Activated T-cell treated with anti-CD3 and anti-CD28 coated beads, Interleukin-2, amount 50 U/mL, for 1 hour (primary cell): ENCODE measurements around the gene BNC2.

Experiments
- DNase-seq: peaks from one replicate; pipeline ENCODE4 v3.0.0-alpha.2; 2020

Gene BNC2

DNA sequence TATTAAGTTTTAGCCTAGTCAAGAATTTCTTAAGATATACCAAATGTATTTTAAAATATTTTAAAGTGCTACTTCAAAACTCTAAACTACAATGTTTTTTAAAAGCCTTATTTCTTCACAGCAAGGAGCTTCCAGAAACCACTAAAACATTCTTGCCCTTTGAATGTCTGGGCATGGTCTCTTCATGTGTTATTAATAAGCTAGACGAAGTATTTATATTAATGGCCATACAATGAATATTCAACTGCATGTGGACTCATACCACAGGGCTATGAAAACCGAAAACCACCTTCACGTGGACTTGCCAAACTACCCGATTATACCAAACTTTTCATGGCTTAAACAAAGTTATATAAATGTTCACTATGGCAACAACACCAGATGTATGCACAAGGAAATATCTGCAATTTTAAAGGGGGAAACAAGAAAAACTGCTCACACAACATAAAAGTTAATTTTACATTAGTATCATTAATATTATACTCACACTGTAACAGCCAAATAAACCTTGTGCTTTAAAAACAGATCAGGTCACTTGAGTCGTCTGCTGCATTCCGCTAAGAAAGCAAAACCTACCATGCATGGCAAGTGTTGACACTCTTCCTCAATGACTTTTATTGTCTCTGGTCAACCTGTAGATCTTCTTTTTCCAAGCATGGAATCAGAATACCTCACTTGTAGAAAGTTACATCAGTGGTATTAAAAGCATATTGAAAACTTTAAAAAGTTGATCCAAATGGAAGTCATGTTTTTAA lies 246.3 kb downstream of the BNC2 start:
- DNase-seq, result no peak

DNA sequence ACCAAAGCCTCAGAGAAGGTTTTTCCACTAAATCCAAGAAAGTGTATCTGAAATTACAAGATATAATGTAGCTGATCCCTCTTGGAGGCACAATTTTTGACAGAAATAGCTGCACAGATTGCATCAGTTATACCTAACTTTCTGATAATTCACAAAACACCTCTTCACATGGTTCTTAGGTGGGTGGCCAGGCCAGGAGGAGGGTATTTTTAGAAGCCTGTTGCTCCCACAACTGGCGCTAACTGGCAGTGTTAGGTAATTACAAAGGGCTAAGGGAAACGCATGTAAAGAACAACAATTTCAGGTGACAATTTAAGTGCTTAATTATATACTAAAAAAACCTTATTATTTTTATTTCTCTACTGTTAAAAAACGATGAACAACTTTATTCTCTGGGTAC lies 247.9 kb downstream of the BNC2 start:
- no peak for DNase-seq

DNA sequence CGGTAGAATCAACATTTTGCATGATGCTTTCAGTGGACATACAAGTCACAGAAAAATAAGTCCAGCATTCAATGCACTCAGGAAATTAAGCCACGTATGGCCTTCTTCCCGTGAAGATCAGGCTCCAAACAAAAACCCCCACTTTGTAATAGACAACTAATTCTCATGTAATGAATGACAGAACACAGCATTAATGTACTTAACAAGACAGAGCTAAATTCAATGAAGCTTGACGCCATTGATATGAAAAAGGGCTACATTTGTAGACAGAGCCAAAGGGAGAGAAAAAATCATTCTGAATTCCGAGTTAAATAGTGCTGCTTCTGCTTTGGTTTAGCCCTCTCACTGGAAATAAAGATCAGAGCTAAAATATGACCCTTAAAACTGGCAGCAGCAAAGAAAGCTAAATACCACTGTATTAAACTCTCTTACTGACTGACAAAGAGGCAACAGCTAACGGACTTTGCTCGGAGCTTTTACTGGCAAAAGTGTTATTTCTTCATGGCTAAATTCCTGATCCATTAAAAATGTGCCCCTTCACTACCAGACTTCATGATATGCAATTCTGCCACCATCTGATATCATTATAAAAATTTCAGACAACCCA lies 250.5 kb downstream of the BNC2 start:
- no peak for DNase-seq

DNA sequence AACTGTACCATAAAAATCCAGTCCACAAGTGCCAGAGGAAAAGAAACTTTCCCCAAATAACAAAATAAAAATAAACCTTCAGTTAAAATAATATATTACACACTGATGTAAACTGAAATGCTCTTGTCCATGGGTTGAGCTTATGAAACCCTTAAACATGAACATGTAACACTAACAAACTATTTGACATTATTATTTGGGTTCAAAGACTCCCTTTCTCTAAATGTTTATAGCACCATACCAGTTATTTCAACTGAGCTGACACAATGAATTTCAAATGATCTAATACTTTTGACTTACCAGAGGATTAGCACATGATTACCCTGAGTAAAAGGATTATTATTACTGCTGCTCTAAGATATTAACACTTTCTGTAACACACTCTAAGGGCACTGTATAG lies 251.1 kb downstream of the BNC2 start:
- no peak for DNase-seq

DNA sequence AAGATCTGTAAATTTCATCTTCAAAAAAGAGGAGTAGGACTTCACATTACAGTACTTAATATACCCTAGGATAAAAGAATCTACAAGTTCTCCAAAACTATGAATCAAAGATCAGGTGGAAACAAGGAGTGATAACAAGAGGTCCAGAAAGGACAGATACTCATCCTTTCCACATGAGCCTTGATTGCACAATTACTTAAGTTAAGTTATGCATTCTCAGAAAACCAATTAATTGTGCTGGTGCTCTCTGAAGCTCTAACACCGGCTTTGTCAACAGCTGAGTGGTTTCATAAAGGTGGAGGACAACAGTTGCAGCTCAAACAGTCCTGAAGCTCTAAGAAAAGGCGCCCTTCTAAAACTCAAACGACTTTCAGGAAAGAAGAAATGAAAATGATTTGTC lies 251.9 kb downstream of the BNC2 start:
- DNase-seq, result no peak

DNA sequence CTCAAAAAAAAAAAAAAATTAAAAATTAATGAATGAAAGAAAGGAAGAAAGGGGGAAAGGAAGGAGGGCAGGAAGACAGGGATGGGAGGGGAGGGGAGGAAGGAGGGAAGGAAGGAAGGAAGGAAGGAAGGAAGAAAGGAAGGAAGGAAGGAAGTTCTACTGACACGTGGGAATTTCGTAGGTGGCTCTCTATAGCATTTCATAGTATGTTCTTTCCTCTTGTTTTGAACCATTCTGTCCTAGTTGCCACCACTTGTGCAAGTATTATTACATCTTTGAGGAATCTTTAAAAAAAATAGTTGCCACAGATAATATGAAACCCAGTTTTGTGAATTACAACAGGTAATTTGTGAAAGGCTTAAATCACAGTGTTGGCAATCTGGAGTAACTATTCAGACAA lies 253.8 kb downstream of the BNC2 start:
- no peak for DNase-seq

DNA sequence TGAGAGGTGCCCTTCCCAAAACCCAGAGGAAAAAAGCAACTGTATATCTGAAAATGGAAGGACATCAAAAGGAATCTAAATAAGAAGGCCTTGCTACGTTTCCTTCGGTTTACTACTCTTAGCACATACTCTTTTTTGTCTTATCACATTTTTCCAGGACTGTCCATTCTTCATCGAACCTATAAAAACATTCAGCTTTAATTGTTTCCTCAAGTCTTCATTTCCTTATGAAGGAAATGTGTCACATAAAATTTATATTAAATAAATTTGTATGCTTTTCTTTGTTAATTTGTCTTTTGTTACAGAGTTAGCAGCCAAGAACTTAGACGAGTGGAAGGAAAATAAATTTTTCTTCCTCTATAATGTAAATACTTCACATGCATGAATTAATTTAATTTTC lies 255.0 kb downstream of the BNC2 start:
- no peak for DNase-seq

DNA sequence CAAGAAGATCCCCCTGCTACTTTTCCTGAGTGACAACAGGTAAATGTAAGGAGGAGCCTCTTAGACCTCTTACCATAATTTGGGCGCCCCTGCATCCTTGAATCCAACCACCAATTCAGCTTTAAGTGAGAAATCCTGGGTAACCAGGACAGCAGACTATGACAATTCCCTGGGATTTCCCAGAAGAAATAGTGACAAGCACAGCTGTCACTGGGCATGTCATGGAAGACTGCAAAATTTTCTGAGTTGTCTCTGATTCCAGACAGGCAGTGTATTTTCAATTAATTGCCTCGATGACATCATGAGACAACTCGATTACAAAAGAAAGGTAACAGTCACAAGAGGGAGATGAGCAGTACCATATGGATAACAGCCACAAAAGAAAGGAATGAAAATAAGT lies 256.9 kb downstream of the BNC2 start:
- DNase-seq, result no peak

DNA sequence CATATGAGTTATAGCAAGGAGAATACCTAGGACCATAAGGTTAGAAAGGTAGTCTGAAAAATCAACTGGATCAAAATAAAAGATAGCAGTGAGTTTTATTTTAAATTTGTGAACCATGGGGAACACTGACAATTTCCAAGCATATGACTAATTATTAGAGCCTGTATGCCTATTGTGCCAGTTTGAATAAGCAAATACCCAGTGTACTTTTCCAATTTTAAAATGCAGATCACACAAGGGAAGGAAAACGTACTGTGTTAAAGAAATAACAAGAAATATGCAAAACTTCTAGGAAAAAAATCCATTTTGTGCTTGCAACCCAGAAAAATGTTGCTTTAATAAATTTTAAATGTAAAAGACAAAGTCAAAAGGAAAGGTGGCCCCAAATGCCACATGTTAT lies 257.4 kb downstream of the BNC2 start:
- DNase-seq, result no peak

DNA sequence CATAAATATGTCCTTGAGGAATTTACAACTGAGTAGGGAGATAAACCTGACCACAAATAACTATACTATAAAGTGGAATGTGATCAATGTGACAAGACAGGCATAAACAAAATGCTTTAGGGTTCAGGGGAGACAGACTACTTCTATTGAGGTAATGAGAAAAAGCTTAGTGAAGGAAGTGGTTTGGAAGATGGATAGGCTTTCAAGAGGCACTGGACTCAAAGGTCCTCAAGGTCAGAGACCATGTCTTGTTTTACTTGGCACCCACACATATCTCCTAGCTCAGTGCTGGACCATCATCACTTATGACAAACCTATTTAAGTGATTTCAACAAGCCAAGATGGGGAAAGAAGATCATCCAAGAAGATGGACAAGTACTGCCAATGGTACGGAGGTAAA lies 257.8 kb downstream of the BNC2 start:
- DNase-seq, result no peak

DNA sequence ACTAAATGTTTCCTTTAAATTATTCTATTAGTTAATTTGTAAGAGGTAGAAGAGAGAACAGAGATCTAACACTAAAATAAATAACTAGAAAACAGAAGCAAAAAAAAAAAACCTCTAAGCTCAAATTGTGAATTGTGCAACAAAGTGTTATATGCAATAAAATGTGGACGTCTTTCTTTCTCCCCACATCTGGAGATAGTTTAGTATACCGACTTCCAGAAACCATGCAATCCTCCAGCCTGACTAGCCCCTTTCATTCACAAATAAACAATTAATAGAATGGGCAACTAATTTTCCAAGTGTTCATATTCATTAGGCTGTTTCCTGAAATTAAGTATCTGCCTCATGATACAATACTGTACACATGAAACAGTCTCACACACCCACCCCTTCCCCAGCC lies 258.5 kb downstream of the BNC2 start:
- DNase-seq, result no peak

DNA sequence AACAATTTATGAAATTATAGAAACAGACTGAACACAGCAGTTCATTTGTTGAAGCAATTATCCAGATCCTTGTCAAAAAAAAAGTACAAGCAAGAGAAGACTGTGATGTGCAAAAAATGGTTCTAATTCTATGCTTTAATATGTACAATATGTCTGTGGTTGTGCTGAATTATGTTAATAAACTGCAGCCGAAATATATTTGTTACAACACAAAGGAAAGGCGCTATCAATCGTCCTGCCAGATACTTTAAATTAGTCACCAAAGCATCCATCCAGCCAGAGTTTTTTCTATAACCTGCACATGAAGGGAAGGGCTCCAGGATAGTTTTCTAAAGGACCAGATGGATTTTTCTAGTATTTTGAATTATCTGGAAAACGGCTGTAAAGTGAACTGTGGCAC lies 259.5 kb downstream of the BNC2 start:
- no peak for DNase-seq

DNA sequence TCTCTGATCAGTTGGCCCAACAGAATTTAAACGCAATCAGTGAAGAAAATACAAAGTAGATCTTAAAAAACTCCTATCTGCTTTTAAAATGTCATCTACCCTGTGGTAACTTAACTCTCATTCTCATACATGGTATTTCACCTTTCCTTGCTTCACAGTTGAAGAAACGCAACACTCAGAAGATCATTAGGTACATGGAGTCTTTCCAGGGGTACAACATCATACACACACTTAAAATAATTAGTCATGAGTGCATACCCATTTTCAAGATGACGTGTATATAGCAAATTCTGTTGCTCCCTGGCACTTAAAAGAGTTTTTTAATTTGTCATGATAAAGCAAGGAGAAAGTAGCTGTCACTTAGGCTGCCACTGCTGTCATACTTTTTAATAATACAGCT lies 259.9 kb downstream of the BNC2 start:
- no peak for DNase-seq

DNA sequence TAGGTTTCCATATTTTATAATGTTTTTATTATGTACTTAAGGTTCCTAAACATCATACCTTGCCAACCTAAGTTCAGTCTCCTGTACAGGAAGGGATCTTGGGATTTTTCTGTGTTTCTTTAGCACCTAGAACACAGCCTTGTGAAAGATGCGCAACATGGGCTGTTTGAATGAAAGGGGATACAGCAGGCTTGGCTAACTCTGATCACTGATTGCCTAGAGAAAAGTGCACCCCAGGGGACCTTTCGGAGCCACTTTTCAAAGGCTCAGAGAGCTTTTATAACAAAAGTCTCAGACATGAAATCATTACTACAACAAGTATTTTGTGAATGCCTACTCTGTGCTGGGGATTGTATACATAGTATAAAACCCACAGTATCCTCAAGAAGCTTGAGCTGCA lies 261.6 kb downstream of the BNC2 start:
- no peak for DNase-seq

DNA sequence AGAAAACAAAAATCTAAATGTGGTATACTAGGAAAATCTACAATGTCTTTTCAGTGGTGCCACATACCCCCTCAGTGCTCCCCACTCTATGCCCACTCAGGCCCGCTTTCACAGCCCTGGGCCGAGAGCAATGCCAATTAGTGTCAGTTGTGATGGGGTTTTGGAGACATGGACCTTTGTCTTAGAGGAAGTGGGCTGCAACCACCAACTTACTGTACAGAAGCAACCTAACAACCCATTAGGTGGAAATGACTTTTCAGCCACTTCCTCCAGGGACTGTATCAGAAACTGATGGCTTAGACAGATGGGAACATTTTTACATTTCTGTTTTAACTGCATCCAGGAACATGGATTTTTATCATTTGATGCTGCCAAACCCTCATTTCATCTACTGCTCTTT lies 268.0 kb downstream of the BNC2 start:
- no peak for DNase-seq

DNA sequence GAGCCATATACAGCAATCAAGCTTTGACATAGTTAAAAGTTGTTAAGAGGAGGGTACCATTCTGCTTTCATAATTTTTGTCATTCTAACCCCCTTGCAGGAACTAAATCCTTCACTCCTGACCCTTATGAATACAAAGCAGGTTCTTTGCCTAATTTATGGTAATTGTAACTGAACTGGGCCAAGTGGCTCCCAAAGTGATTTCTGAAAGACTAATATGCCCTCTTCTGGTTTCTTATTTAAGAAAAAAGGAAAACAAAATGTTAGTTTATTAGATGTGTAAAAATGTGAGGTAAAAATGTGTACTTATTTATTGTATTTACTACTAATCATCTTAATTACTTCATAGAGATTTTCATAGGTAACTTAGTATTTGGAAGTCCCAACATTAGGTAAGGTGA lies 268.5 kb downstream of the BNC2 start:
- no peak for DNase-seq

DNA sequence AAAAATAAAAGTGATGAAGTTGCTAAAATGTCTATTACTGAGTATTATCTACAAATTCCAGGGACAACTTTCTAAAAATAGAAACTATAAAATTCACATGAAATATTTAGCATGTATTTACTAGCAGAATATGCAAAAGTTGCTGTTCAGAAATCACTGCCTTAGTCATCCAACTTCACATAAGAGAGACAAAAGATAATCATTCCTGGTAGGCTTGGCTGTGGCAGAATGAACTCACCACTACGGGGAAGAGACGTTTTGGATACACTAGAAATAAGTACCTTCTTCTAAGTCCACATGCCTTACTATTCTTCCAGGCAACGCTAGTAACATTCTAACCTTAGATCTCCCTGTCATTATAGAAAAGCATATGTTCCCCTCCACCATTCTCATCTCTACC lies 272.2 kb downstream of the BNC2 start:
- no peak for DNase-seq

DNA sequence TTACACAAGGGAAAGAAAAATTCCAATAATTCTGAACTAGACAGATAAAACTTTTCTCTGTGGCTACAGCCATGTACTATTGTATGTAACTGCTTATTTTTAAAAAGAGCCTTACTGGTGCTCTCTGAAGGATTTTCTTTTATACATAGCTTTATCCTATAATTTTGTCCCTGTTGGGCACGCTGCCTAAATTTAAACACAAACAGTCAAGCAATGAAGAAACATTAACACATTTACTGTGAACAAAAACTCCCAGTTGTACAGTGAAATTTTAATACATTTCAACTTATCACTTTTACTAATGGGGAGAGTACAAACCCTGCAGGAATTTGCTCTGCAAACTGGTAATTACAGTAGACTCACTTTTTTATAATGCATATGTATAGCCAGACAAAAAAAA lies 273.3 kb downstream of the BNC2 start:
- DNase-seq, result no peak

DNA sequence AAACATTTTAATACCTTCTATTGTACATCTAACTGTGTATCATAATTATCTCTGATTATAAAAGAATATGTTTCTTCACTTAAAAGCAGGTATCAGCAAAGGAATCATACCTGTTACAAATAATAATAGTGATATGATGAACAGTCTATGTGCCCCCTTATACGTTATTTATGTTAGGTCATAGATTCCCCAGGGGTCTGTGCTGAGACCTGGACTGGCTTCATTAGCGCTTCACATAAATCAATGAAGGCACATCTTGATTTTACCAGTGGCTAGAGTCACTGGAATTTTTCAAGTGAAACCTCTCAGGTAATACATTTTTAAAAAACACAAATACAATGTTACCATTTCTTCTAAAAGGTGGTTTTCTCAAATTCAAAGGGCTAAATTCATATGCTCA lies 275.2 kb downstream of the BNC2 start:
- no peak for DNase-seq

DNA sequence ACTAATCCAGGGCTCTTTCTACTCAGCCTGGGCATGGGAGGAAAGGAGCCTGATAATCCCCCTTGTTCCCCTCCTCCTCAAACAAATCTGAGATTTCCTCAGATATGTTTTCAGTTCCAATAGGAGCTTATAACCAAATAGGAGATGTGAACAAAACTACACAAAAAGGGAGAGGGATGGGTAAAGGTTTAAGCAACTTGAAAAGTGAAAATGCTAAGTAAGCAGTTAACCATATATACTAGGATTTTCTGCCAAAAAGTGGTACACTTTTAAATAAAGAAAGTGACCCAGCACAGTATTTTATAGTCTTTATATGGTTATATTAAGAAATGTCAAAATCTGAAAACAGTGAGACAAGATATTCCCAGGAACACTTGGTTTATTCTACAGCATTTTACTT lies 275.7 kb downstream of the BNC2 start:
- no peak for DNase-seq

DNA sequence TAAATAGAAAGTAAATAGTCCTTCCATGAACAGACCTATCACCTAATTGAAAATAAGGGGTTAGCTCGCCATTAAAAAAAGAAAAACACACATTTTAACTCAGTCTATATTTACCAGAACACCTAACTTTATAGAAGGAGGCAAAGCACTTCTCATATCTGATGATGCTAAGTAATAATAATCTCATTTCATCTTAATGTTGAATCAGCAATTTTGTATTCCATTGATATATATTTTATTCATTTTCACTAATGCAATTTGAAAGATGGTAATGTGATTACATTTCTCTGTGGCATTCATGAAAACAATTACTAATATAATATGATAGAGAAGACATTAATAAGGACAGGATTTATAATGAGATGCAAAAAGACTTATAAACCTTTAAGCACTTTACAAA lies 276.7 kb downstream of the BNC2 start:
- DNase-seq, result no peak

DNA sequence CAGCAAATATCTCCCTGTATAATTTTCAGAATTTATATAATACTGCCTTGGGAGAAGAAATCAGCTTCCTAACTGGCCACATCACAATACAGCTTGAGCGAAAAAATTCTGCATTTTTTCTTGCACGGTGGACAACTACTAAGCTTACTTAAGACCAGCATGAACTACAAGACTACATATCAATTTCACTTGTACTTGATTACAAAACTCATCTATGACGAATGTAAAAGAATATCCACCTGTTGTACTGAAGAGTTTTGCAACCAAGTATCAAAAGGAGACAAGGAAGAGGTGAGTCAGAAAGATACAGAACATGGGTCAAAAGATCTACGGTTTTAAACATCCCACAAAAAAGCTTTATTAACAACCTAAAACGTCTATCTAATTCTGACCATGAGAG lies 279.4 kb downstream of the BNC2 start:
- no peak for DNase-seq

DNA sequence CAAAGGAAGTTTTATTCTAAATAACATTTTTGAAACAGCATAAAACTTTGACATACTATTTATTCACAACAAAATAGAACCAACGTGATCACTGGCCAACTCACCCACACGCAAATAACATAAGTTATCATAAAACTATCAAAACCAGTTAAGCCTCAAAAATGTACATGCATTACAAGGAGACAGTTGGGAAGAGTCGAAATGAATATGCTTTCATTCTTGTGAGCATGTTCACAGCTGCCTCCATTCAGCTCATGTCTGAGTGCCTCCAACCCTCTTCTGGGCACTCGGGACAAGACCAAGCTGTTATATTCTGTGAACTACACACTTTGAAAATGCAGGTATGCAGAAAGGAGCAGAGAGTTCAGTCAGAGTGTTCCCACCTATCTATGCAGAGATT lies 284.9 kb downstream of the BNC2 start:
- no peak for DNase-seq

DNA sequence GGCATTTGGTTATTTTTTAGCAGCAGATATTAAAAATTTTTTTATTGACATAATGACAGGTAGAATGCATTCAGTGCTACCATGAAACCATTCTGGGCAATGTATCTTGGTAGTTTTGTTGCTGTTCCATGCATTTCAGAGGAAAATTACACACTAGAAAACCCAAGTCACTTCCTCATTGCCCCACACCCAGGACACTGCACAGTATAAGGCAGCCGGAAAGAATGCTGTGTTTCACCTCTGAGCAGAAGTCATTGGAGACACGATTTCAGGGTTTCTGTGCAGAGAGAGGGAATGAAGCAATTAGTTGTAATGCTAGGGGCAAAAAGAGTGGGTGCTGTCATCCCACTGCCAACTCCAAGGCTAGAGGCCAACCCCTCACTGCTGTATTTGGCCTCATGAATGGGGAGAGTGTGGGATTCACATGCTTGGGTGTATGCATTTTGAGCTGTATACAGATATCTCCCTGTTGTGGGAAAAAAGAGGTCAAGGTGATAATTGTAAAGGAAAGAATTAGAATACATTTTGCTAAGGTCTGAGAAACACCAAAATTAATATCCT lies 290.5 kb downstream of the BNC2 start:
- DNase-seq, result no peak

DNA sequence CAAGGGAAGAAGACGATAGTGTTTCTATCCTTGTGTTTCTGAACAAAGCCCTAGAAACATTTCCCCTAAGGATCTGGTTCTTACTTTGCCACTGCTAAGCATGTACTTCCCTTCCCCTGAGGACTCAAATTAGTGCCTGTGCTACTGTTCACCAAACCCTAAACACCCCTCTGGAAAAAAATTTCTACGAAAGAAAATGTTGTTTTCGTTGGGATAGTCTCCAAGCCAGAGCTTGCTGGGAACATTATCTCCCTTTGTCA lies 294.6 kb downstream of the BNC2 start:
- no peak for DNase-seq
